ENCODE results near the gene PLCH1. TPM values are rescaled to one million over a fixed set of nuclear protein-coding genes. Genes with fewer than 3 reads are reported as not detected.

The PLCH1 gene
- total RNA-seq, 1 donor from 2014 or later = 3.1 TPM

DNA sequence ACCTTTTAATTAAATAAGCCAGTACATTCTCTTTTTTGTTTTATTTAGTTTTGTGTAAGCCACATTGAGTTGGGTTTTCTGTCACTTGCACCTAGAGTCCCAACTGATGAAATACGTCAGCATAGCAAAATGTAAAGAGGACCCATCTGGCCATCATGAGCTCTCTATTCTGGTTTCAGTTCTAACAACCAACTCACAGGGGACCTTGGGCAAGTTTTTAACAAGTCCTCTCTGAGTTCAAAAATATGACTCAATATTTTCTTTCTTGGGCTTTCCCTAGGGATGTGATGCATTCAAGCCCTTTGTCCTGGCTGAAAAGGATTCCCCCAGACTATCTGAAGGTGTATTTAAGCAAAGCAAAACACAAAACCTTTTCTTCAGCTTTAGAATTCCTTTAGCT lies 32.9 kb downstream of the PLCH1 start:
- TF ChIP-seq CTCF (conservative IDR thresholded peaks at IDR 0.05; ENCODE audit: low read depth, low read length) = no peak
- no peak for DNase-seq (ENCODE audit: low read depth)
- H3K4me3 ChIP-seq (ENCODE audit: low read depth, low read length) = no peak overlapping the region

- H3K4me3 ChIP-seq (ENCODE audit: low read depth, low read length) = no peak overlapping the region
- TF ChIP-seq CTCF (conservative IDR thresholded peaks at IDR 0.05; ENCODE audit: low read depth, low read length) = no peak
- no peak for DNase-seq (ENCODE audit: low read depth)
Observed at GRCh38 chr3:155704771-155705559, 39.9 kb downstream of the PLCH1 start.

DNA sequence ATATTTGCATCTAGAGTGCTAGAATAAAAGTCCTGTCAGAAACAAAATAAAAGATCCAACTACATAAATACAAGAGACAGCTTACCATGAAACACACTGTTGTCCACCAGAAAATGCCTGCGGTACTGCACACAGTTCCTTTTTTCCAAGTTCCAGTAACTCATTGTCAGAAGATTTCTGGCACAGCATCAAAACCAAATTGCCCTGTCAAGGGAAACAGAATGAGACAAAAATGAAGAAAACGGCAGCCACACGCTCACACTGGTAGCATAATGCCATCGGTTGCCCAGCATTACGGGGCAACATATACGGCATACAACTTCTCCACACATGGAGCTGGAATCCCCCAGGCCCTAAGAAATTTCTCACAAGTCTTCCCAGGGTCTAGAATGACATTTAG lies 40.8 kb downstream of the PLCH1 start:
- DNase-seq (ENCODE audit: low read depth) = no peak
- TF ChIP-seq CTCF (conservative IDR thresholded peaks at IDR 0.05; ENCODE audit: low read depth, low read length) = no peak
- no peak overlapping the region for H3K4me3 ChIP-seq (ENCODE audit: low read depth, low read length)

DNA sequence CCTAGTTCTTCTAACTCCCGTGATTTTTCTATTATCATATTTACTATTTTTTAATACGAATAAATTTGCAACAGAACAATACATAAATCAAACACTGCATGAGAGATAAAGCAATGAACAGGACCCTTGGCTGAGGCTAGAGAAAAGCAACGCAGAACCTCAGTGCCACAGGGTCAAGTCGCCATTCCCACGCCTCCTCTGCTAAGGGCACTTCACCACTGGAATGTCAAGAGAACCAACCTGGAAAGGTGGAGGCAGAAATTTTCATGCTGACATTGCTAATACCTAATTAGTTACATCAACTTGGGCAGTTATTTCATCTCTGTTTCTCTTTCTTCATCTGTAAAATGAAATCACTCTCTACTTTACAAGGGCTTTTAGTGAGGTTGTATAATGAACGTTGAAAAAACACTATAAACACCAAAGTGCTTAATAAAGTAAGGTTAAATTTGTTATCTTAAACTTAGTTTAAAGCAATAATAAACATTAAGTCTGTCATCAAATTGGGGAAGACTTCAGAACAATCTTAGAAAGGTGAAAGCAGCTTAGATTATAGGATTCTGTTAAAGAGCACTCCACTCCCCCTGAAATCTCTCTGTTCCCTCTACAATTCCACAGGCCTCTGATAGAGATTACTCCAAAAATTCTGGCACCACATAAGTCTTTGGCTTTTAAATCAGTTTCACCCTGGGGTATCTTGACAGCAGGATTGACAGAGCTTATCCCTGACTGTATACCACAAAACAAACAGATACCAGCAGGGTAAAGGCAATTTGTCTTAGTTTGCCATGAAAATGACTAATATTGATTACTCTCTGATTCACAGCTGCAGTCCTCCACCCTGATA lies 41.9 kb downstream of the PLCH1 start:
- no peak for TF ChIP-seq CTCF (conservative IDR thresholded peaks at IDR 0.05; ENCODE audit: low read depth, low read length)
- H3K4me3 ChIP-seq (ENCODE audit: low read depth, low read length) = no peak overlapping the region

GRCh38 chr3:155701882-155702465 lies 42.9 kb downstream of the PLCH1 start:
- DNase-seq (ENCODE audit: low read depth) = peak; percentile 7
- TF ChIP-seq CTCF (conservative IDR thresholded peaks at IDR 0.05; ENCODE audit: low read depth, low read length) = peak; percentile 61
- no peak overlapping the region for H3K4me3 ChIP-seq (ENCODE audit: low read depth, low read length)

More for the DNA sequence above, 41.9 kb downstream of the PLCH1 start:
- DNase-seq (ENCODE audit: low read depth) = no peak

DNA sequence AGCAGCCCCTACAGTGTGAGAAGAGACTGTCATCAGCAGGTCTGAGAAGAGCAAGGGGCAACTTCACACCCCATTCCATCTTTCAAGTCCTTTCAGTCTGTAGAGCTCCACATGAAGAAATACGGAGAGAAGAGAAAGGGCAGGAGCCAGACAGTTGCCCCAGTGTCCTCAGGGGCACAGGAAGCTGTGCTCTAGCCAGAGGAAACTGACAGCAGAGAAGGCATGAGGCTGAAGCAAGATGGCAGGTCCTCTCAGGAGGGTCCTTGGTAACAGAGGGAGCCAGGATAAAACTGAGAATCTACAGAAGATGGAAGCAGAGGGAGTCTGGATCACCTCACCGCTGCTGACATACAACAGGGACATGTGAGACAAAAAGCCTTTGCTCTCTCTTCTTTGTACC lies 47.3 kb downstream of the PLCH1 start:
- TF ChIP-seq CTCF (conservative IDR thresholded peaks at IDR 0.05; ENCODE audit: low read depth, low read length) = no peak
- no peak overlapping the region for H3K4me3 ChIP-seq (ENCODE audit: low read depth, low read length)
- DNase-seq (ENCODE audit: low read depth) = no peak
